ENCODE data around the gene GPR173. TPM values are rescaled to one million over a fixed set of nuclear protein-coding genes. Genes with fewer than 3 reads are reported as not detected.

The GPR173 gene
- total RNA-seq, 1 experiment from 2014 or later = 5.3 TPM

GRCh38 chrX:53091354-53091753 is 42.8 kb downstream of the GPR173 start:
- BruUV-seq (replicated peaks) = no TSS peak
- Histone ChIP-seq H3K27me3 (replicated peaks; ENCODE audit: insufficient read depth, low read depth, low read length, poor library complexity) (no peaks in the 10 kb centered on the region), H3K36me3 (ENCODE audit: insufficient read depth, low read length, poor library complexity, severe bottlenecking) (peaks cover 7% of the 10 kb centered on the region), H3K27ac (ENCODE audit: low read depth, low read length, poor library complexity, severe bottlenecking) (no peak overlapping the region), H3K4me1 (ENCODE audit: insufficient read depth, low read length, poor library complexity, severe bottlenecking) (peaks cover 13% of the 10 kb centered on the region), H3K9me3 (ENCODE audit: low read depth, low read length, poor library complexity, severe bottlenecking) (no peaks in the 10 kb centered on the region), H3K4me3 (ENCODE audit: low read depth, low read length, poor library complexity, severe bottlenecking) (no peak overlapping the region)
- ChIA-PET POLR2A (ENCODE audit: low non-redundant PET) (no interaction called here), CTCF (no interaction called here)
- no peak for TF ChIP-seq EZH2 (IDR thresholded peaks at IDR 0.05; ENCODE audit: borderline replicate concordance, low read depth, low read length, poor library complexity, severe bottlenecking)
- no peak for TF ChIP-seq CTCF (conservative IDR thresholded peaks at IDR 0.05; ENCODE audit: low read depth, low read length)
- no peak for DNase-seq (ENCODE audit: low spot score)
- intact Hi-C loops (cut with micrococcal nuclease; ENCODE audit: unreplicated experiment) = no loop called here

GRCh38 chrX:53093177-53093655 is 44.6 kb downstream of the GPR173 start:
- H3K36me3 ChIP-seq (ENCODE audit: insufficient read depth, low read length, poor library complexity, severe bottlenecking) = no peaks in the 10 kb centered on the region
- peaks cover 7% of the 10 kb centered on the region for H3K4me1 ChIP-seq (ENCODE audit: insufficient read depth, low read length, poor library complexity, severe bottlenecking)
- ChIA-PET CTCF (no interaction called here), POLR2A (ENCODE audit: low non-redundant PET) (no interaction called here)
- TF ChIP-seq EZH2 (IDR thresholded peaks at IDR 0.05; ENCODE audit: borderline replicate concordance, low read depth, low read length, poor library complexity, severe bottlenecking) (no peak), CTCF (conservative IDR thresholded peaks at IDR 0.05; ENCODE audit: low read depth, low read length) (peak; percentile 69)
- DNase-seq (ENCODE audit: low spot score) = peak; percentile 88
- no TSS peak for BruUV-seq (replicated peaks)
- H3K9me3 ChIP-seq (ENCODE audit: low read depth, low read length, poor library complexity, severe bottlenecking) = no peaks in the 10 kb centered on the region
- no peaks in the 10 kb centered on the region for H3K27me3 ChIP-seq (replicated peaks; ENCODE audit: insufficient read depth, low read depth, low read length, poor library complexity)
- peak overlapping the region; percentile 87 for H3K27ac ChIP-seq (ENCODE audit: low read depth, low read length, poor library complexity, severe bottlenecking)
- intact Hi-C loops (cut with micrococcal nuclease; ENCODE audit: unreplicated experiment) = loop anchor here (1.0 kb wide), 1 partner anchor 98 kb away; no protein-coding TSS in a partner anchor
- peak overlapping the region; percentile 65 for H3K4me3 ChIP-seq (ENCODE audit: low read depth, low read length, poor library complexity, severe bottlenecking)

GRCh38 chrX:53093748-53094581 is 45.4 kb downstream of the GPR173 start, which contains the start of gene KANTR:
KANTR (plus strand) TSS chrX:53094142; CDS start chrX:53124273, 30,131 bp downstream.
- peak; percentile 97 for DNase-seq (ENCODE audit: low spot score)
- CTCF ChIA-PET = interaction anchor here (0.5 to 1.1 kb wide), 2 partner anchors 97 to 115 kb away, joined by 3 to 13 read pairs; no protein-coding TSS in a partner anchor
- H3K27ac ChIP-seq (ENCODE audit: low read depth, low read length, poor library complexity, severe bottlenecking) = peak within 1 kb of the TSS; percentile 87
- no peaks in the 10 kb centered on the region for H3K27me3 ChIP-seq (replicated peaks; ENCODE audit: insufficient read depth, low read depth, low read length, poor library complexity)
- H3K4me1 ChIP-seq (ENCODE audit: insufficient read depth, low read length, poor library complexity, severe bottlenecking) = peaks cover 5% of the 10 kb centered on the region
- TF ChIP-seq EZH2 (IDR thresholded peaks at IDR 0.05; ENCODE audit: borderline replicate concordance, low read depth, low read length, poor library complexity, severe bottlenecking) (no peak), CTCF (conservative IDR thresholded peaks at IDR 0.05; ENCODE audit: low read depth, low read length) (no peak)
- BruUV-seq (replicated peaks) = no TSS peak
- H3K4me3 ChIP-seq (ENCODE audit: low read depth, low read length, poor library complexity, severe bottlenecking) = peak within 1 kb of the TSS; percentile 65
- H3K36me3 ChIP-seq (ENCODE audit: insufficient read depth, low read length, poor library complexity, severe bottlenecking) = no peaks in the 10 kb centered on the region
- POLR2A ChIA-PET (ENCODE audit: low non-redundant PET) = no interaction called here
- intact Hi-C loops (cut with micrococcal nuclease; ENCODE audit: unreplicated experiment) = loop anchor here (1.0 kb wide), 1 partner anchor 99 kb away; no protein-coding TSS in a partner anchor
- no peaks in the 10 kb centered on the region for H3K9me3 ChIP-seq (ENCODE audit: low read depth, low read length, poor library complexity, severe bottlenecking)
